ENCODE data around the gene VPS36.
"Not testable (repeated sequence)": the region's sequence is repeated elsewhere in the genome, so short reads cannot be mapped to it uniquely, and the experiment has no call there.

DNA sequence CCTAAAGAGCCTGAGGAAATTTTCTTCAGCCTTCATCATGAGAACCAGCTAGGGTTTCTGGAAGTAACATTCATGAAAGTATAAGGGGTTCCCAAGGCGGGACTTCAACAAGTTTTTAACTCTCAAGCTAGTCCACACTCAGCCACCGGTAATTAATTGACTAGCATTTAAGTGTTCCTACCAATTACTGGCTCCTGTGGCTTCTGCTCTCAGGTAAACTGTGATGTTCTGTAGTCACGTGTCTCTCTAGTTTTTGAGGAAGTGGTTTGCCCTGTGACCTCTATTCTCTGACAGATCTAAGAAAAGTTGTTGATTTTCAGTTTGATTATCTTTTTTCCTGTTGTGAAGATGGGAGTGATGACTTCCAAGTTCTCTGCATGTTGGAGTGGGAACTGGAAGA, 47.5 kb upstream of the VPS36 start:
- TF ChIP-seq, protein P1, sequence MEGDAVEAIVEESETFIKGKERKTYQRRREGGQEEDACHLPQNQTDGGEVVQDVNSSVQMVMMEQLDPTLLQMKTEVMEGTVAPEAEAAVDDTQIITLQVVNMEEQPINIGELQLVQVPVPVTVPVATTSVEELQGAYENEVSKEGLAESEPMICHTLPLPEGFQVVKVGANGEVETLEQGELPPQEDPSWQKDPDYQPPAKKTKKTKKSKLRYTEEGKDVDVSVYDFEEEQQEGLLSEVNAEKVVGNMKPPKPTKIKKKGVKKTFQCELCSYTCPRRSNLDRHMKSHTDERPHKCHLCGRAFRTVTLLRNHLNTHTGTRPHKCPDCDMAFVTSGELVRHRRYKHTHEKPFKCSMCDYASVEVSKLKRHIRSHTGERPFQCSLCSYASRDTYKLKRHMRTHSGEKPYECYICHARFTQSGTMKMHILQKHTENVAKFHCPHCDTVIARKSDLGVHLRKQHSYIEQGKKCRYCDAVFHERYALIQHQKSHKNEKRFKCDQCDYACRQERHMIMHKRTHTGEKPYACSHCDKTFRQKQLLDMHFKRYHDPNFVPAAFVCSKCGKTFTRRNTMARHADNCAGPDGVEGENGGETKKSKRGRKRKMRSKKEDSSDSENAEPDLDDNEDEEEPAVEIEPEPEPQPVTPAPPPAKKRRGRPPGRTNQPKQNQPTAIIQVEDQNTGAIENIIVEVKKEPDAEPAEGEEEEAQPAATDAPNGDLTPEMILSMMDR (IDR thresholded peaks at IDR 0.05) = not testable (repeated sequence)
- TF ChIP-seq EZH2 (IDR thresholded peaks at IDR 0.05; ENCODE audit: borderline replicate concordance, insufficient read depth, low read depth, low read length, poor library complexity, severe bottlenecking) = not testable (repeated sequence)

Data from B cell (primary cell).